ENCODE measurements around the gene CAPZB. TPM values are rescaled to one million over a fixed set of nuclear protein-coding genes. Genes with fewer than 3 reads are reported as not detected.
A peak's percentile ranks its signal among the peaks of the same experiment; 100 is the strongest.

The CAPZB gene
- total and polyA plus RNA-seq, 7 donors, result 128 to 454 (median 214) TPM

DNA sequence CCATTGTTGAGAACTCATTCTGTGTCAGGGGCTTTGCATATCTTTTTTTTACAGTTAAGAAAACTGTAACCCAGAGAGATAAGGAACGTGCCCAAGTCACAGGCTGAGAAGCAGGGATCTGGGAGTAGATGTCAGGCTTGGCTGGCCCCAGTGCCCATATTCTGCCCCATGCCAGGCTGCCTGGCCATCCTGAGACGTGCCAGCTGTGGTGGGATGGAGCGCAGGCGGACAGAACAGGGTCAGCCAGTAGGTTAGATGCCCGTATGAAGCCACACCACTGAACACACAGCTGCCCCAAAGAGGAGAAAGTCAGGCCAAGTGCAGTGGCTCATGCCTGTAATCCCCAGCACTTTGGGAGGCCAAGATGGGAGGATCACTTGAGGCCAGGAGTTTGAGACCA is 117.3 kb downstream of the CAPZB start:
- H3K36me3 ChIP-seq, result peaks cover 0 to 35% (median 5%) of the 10 kb centered on the region in 4 donors
- DNase-seq, result no peak
- TF ChIP-seq EP300 (IDR thresholded peaks at IDR 0.05) (no peak), POLR2AphosphoS5 (IDR thresholded peaks at IDR 0.05) (no peak), POLR2A (IDR thresholded peaks at IDR 0.05) (no peak)
- TF ChIP-seq, protein P1, sequence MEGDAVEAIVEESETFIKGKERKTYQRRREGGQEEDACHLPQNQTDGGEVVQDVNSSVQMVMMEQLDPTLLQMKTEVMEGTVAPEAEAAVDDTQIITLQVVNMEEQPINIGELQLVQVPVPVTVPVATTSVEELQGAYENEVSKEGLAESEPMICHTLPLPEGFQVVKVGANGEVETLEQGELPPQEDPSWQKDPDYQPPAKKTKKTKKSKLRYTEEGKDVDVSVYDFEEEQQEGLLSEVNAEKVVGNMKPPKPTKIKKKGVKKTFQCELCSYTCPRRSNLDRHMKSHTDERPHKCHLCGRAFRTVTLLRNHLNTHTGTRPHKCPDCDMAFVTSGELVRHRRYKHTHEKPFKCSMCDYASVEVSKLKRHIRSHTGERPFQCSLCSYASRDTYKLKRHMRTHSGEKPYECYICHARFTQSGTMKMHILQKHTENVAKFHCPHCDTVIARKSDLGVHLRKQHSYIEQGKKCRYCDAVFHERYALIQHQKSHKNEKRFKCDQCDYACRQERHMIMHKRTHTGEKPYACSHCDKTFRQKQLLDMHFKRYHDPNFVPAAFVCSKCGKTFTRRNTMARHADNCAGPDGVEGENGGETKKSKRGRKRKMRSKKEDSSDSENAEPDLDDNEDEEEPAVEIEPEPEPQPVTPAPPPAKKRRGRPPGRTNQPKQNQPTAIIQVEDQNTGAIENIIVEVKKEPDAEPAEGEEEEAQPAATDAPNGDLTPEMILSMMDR (IDR thresholded peaks at IDR 0.05), result no peak
- H3K4me3 ChIP-seq, result no peak overlapping the region
- peaks cover 0 to 58% (median 40%) of the 10 kb centered on the region in 4 donors for H3K4me1 ChIP-seq
- peak overlapping the region in 2 of 4 donors; percentile 28 to 50 for H3K27ac ChIP-seq
- intact Hi-C loops (cut with DNase I), result no loop called here
- no peaks in the 10 kb centered on the region for H3K9me3 ChIP-seq
- no peaks in the 10 kb centered on the region for H3K27me3 ChIP-seq
- 86 to 92% methylated on average over 5 of the region's 5 CpGs for WGBS, 2 donors

DNA sequence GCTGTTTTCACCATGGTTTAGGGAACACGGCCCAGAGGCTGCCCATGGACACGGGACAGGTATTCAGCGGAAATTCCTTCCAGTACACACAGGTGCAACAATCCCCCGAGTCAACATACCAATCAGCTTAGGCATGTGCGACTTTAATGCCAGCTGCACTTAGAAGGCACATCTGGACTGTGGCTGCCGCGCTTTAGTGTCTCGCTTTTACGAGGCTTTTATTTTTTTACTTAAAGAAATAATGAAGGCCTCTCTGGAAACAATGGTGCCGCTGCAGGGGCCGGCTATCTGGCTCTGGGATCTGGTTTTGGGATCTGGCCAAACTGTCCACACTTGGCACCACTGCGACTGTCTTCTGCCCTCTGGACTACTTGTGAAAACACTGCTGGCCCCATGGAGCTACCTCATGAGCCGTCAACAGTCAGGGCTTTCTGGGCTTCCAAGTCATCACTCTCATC is 117.7 kb downstream of the CAPZB start:
- Histone ChIP-seq H3K9me3 (no peaks in the 10 kb centered on the region), H3K4me3 (no peak overlapping the region), H3K27ac (peak overlapping the region in 2 of 4 donors; percentile 28 to 50), H3K4me1 (peaks cover 0 to 56% (median 38%) of the 10 kb centered on the region in 4 donors), H3K27me3 (no peaks in the 10 kb centered on the region), H3K36me3 (peaks cover 0 to 35% (median 5%) of the 10 kb centered on the region in 4 donors)
- no peak for DNase-seq
- WGBS, 2 donors, result 37 to 61% methylated on average over 13 of the region's 13 CpGs
- intact Hi-C loops (cut with DNase I), result no loop called here
- TF ChIP-seq POLR2AphosphoS5 (IDR thresholded peaks at IDR 0.05) (no peak), EP300 (IDR thresholded peaks at IDR 0.05) (no peak), POLR2A (IDR thresholded peaks at IDR 0.05) (no peak)
- TF ChIP-seq, protein P1 (IDR thresholded peaks at IDR 0.05), result no peak

DNA sequence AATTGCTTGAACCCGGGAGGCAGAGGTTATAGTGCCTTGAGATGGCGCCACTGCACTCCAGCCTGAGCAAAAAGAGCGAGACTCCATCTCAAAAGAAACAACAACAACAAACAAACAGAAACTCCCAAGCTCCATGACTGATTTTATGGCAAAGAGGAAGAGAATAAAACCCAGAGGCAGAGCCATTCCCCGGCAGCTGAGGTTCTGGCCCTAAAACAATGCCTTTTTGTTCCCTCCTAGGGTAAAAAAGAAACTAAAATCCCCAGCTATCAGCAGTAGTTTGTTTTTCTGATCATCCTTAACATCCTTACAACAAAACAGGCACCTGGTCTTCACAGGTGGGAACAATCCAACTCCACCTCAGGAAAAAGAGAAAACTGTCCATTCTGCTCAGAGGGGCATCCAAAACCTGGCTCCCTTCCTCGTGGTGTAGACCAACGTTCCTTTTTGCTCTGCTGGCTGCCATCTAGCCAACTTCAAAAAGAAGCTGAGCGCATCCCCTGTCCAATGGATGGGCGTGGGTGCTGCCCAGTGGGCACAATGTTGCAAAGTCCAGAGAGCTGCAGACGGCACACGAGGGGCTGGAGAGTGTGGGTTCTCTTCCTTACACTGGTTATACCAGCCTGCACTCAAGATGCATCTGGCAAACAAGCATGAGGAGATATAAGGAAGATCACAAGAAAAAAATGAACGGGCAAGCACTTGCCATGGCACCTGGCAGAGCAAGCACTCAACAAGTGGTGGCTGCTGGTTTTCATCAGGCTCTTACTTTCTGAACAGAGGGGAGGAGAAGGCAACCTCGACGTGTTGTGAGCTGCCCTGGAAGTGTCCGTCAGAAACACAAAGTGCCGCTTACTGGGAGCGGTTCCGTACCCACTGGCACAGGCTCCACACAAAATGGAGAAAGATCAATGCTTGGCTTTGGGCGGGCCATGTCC is 118.5 kb downstream of the CAPZB start:
- intact Hi-C loops (cut with DNase I), result no loop called here
- Histone ChIP-seq H3K36me3 (peaks cover 0 to 32% (median 2%) of the 10 kb centered on the region in 4 donors), H3K4me1 (peaks cover 0 to 56% (median 40%) of the 10 kb centered on the region in 4 donors), H3K27ac (peak overlapping the region in 3 of 4 donors; percentile 16 to 63 (median 50)), H3K4me3 (no peak overlapping the region), H3K9me3 (no peaks in the 10 kb centered on the region), H3K27me3 (no peaks in the 10 kb centered on the region)
- no peak for DNase-seq
- WGBS, 2 donors, result 53 to 74% methylated on average over 18 of the region's 18 CpGs
- TF ChIP-seq POLR2A (IDR thresholded peaks at IDR 0.05), result no peak
- TF ChIP-seq EP300 (IDR thresholded peaks at IDR 0.05), result no peak
- TF ChIP-seq POLR2AphosphoS5 (IDR thresholded peaks at IDR 0.05), result no peak
- TF ChIP-seq, protein P1 (IDR thresholded peaks at IDR 0.05), result no peak

DNA sequence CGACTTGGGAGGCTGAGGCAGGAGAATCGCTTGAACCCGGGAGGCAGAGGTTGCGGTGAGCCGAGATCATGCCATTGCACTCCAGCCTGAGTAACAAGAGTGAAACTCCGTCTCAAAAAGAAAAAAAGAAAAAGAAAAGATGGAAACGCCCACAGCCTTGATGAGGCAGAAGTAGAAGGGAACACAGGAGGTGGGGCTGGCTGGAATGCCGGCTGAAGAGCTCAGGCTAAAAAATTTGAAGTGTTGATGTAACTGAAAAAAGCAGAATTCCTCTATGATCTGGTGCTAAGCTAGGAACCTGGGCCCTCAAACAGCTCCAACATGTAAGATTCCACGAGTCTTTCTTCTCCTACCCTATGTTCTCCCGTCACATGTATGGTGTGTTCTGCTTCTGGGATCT is 119.6 kb downstream of the CAPZB start:
- H3K27me3 ChIP-seq, result no peaks in the 10 kb centered on the region
- H3K27ac ChIP-seq, result peak overlapping the region in 3 of 4 donors; percentile 23 to 63 (median 50)
- H3K4me3 ChIP-seq, result no peak overlapping the region
- DNase-seq, result no peak
- peaks cover 0 to 67% (median 50%) of the 10 kb centered on the region in 4 donors for H3K4me1 ChIP-seq
- intact Hi-C loops (cut with DNase I), result no loop called here
- H3K36me3 ChIP-seq, result peaks cover 0 to 22% (median 0%) of the 10 kb centered on the region in 4 donors
- no peaks in the 10 kb centered on the region for H3K9me3 ChIP-seq
- WGBS, 2 donors, result 81 to 91% methylated on average over 10 of the region's 10 CpGs
- TF ChIP-seq, protein P1 (IDR thresholded peaks at IDR 0.05), result no peak
- TF ChIP-seq POLR2AphosphoS5 (IDR thresholded peaks at IDR 0.05) (no peak), EP300 (IDR thresholded peaks at IDR 0.05) (no peak), POLR2A (IDR thresholded peaks at IDR 0.05) (no peak)

Measured in sigmoid colon (tissue), 7 donors.